Pons (tissue), 1 donor: ENCODE measurements around the gene SLC6A6.

Experiments used
- DNase-seq: peaks from one replicate; pipeline ENCODE4 v3.0.0-alpha.2; 2016; ENCODE audit warnings: low spot score

SLC6A6 gene

DNA sequence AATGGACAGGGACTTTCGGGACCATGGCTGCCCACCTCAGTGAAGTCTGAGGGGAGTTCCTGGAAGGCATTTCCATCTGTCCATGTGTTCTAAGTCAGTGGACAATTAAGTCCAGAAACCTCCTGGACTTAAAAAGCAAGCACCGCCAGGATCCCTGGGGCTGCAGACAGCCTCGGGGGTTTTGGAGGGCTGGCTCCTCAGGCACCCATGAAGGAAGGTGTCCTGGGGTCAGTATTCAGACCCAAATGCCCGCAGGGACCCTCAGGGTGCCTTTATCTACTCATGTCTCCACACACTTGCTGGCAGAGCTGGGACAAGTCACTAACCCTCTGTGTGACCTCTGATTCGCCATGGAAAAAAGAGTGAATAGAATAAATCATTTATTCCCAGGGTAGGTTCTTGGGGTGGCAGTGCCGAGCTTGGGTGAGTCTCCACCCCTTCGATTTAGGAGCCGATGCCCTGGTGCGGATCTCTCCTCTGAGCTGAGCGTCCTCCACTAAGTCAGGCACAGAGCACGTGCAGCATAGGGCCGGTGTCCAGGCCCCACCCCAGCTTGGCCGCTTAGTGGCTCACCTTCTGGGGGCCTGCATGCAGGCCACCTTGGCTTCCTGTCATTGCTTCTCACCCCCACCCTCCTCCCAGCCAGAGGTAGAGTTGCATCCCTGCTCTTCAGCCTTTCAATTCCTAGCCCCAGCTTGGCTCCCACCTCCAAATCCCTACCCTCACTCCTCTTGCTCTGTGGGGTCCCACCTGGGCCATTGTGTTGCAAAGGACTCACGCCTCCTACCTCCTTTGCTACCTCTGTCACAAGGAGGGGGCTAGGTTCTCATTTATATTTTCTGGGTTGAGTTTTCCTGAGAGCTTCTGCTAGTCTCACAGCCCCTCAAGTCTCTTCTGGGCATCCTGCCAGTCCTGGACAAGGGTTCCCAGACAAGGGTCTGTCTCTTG lies 19.9 kb downstream of the SLC6A6 start:
- DNase-seq = no peak

- no peak for DNase-seq
Observed at GRCh38 chr3:14423197-14423743, 20.9 kb downstream of the SLC6A6 start.

DNA sequence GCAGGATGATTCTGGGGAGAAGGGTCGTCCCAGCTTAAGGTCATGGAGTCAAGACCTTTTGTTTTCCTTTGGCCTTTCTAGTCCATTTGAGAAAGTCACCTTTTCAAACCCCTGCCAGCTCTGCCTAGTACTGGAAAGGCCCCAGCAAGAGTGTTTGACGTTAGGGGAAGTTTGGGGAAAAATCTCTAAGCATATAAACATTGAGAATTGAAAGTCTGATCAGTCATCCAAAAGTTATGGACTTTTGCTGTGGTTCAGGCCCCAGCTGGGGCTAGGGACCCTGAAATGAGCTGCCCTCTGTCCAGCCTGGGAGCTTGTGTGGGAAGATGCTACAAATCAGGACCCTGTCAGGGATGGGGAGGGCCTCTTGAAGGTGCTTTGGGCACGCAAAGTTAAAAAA lies 21.6 kb downstream of the SLC6A6 start:
- DNase-seq = no peak

GRCh38 chr3:14424711-14425580 lies 22.5 kb downstream of the SLC6A6 start:
- no peak for DNase-seq

DNA sequence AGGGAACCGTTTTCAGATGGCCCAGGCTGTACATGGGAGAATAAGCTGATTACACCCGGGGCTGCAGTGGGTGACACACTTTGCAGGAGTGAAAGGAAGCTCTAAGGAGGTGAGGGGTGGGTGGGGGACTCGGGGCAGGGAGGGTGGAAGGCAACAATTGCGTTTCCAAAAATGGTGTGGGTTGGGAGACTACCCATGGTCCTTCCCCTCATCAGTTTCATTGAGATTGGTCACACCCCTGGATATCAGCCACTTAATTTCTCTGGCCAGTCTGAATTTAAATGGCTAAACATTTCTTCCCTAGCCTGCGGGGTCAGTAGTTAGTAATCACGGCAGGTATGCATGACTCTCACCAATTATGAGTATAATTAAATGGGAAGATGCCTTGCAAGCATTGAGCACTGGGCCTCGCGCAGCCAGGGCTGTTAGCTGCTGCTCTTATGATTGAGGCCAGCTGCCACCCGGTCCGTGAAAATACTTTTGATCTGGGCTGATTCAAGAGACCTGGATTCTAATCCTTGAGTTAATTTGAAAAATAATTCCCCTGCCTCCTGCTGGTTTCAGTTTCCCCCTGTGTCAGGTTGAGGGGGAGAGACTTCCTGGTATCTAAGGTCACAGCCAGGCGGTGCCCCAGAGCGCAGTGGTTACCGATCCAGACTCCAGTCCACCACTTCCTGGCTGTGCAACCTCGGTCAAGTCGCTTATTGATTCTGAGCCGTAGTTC lies 23.3 kb downstream of the SLC6A6 start:
- no peak for DNase-seq

DNA sequence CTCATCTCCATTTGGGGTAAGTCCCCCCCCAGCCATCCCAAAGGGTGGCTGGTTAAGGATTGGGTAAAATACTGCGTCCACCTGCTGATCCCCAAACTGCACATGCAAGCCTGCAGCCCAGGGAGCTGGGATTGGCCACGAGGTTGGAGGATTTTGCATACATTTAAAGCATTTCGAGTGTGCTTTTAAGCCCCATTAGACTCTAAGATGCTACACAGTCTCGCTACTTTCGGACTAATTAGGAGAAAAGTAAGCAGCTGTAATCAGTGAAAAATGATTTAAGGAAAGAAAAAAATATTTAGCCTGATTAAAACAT lies 23.9 kb downstream of the SLC6A6 start:
- no peak for DNase-seq

- peak; percentile 61 for DNase-seq
Observed at GRCh38 chr3:14428087-14429033, 26.0 kb downstream of the SLC6A6 start.

DNA sequence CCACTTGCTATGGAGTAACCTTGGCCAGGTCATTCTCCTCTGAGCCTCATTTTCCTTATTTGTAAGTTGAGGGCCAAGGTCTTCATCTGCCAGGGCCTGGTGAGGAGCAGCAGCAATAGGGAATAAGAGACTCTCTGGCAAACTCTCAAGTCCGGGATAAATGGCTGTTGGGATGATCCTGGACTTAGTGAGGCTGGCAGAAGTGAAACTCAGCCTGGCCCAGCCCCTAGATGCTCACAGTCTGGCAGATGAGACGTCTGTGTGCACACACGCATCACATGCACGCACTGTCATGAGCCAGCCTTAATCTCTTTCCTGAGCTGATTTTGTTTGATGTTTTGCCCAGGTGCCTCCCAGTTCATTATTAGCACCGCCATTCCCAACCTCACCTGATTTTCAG lies 26.8 kb downstream of the SLC6A6 start:
- DNase-seq = peak; percentile 74

GRCh38 chr3:14429640-14430039 lies 27.2 kb downstream of the SLC6A6 start:
- DNase-seq = no peak

GRCh38 chr3:14430053-14430452 lies 27.6 kb downstream of the SLC6A6 start:
- DNase-seq = no peak

GRCh38 chr3:14430706-14431451 lies 28.5 kb downstream of the SLC6A6 start:
- peak; percentile 83 for DNase-seq

DNA sequence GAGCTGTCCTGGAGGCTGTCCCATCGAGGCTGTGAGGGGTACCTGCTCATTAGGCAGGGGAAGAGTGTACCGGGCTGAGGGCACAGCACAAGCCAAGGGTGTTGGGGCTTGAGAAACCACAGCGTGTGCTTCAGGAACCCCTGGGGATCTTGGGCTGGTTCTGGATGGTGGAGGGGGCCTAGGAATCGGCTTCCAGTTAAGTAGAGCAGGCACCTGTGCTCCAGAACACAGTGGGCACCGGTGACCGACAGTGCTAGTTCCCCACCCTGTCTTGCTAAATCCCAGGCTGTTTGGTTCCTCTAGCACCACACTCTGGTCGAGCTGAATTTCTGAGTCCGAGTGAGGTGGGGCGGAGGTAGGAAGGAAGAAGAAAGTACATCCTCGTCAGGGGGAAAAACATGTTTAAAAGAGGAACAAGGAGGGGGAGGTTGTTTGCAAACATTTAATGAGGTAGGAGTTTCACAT lies 29.1 kb downstream of the SLC6A6 start:
- DNase-seq = no peak

DNA sequence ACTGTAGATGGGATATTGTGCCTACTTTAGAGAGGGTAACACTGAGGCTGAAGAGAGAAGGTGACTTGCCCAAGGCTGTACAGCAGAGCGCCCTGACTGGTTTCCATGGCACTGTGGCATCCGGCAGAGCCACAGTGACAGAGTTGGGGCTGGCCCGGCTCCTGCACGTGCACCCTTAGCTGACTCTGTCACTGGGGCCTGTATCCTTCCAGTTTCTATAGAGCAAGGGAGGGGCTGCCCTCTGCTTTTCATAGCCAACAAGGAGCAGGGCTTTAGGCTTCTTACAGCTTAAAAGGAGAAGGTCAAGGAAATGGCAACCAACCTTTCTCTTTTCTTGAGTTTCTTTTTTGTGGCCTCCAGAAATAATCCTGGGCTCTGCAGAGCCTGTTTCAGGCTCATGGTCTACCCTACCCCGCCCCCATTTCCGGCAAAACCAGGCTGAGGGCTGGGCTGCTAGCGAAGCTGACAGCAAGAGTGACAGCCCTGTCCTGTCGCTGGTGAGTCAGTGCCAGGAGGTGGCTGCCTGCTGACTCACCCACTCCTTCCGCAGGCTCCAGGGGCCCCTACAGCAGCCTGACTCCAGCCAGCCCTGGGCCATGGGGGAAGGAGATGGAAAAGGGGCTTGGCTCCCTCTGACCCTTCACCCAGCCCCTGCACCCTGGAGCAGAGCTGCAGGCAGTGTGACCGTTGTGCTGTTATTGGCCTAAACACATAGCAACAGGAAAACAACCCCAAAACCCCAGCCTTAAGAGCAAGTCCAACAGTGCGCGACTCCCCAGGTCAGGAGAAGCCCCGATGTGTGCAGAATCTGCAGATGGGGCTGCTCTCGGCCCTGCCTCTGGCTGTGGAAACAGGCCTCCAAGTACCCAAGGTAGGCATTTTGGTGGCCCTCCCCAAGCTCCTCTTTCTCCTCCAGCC lies 29.8 kb downstream of the SLC6A6 start:
- DNase-seq = peak; percentile 91

DNA sequence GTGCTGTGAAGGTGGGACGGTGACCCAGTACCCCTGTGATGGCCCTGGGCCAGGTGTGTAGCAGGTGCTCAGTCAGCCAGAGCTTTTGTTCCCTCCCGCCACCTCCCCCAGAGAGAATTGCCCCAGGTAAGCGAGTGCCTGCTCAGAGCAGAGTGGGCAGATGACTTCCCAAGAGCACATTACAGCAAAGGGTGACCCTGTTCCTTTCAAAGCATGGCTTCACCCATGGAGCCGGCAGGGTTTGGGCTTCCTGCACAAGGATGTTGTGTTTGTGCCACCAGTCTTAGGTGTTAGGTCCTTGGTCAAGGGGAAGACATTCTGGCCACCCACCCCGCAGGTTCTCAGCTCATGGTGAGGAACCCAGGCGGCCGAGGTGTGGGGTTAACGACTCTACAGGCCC lies 30.7 kb downstream of the SLC6A6 start:
- DNase-seq = no peak

GRCh38 chr3:14434126-14434497 lies 31.7 kb downstream of the SLC6A6 start:
- no peak for DNase-seq

DNA sequence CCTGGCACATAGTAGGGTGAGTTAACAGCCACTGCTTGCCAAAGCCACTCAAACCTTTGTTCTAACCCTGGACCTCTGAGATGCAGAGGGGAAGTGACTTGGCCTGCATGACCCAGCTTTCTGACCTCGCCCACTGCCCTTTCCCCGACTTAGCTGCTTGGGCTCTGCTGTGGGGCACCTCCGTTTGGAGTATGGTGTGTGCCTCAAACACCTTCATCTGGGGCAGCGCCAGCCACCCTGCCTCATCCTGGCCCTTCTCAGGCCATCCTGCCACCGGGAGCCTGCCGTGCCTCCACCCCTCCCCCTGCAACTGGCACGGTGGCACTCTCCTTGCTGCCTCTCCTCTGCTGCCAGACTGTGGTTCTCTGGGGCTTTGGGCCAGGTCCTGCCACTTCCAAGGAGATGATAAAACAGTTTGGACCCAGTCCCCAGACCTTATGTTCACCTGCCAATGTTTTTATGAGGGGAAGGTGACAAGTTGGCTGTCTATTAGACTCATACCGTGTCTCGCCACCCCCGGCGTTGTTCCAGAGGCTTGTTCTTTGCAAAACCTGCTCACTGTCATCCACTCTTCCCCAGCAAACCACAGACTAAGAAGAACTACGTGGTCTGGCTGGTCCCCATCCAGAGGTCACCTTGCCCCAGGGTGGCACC lies 32.2 kb downstream of the SLC6A6 start:
- peak; percentile 63 for DNase-seq

- DNase-seq = peak; percentile 71
Observed at GRCh38 chr3:14435175-14436014, 33.0 kb downstream of the SLC6A6 start.

DNA sequence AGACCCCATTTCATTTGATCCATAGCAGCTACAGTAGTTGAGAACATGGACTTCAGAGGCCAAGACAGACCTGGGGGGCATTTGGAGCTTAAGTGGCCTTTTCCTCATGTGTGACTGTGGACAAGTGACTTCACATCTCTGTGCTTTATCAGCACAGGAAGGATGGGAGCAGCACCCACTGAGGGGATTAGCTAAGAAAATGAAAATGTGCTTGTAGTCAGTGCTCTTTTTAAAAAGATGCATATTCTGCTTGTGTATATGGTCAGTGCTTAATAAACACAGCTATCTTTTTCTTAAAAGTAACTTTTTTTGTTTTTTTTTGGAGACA lies 34.5 kb downstream of the SLC6A6 start:
- no peak for DNase-seq
